ENCODE data around the gene UNK. TPM values are rescaled to one million over a fixed set of nuclear protein-coding genes. Genes with fewer than 3 reads are reported as not detected.

The UNK gene
- total and polyA plus RNA-seq, 2 donors from 2014 or later, result 12.0 to 35.5 TPM

DNA sequence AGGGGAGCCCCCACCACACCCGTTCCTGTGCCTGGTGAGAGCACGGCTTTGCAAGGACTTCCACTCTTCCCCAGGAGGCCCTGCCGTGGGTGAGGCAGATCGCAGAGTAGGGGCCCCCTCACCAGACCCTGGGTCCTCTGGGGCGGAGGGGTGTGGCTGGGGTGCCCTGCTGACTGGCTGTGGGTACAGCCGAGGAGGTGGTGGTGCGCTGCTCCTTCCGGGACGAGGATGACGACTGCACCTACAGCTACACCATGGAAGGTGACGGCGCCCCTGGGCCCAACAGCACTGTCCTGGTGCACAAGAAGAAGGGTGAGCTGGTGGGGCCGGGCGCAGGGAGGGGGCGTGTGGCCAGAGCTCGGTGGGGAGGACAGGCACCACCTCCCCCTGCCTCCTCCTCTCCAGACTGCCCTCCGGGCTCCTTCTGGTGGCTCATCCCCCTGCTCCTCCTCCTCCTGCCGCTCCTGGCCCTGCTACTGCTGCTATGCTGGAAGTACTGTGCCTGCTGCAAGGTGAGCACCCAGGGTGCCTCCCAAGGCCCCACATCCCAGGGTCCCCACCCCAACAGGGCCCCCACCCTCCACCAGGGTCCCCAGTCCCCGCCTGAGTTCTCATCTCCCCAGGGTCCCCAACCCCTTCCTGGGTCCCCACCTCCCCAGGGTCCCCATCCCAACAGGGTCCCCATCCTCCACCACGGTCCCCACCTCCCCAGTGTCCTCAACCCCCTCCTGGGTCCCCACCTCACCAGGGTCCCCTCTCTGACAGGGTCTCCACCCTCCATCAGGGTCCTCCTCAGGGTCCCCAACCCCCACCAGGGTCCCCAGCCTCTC, 47.3 kb upstream of the UNK start:
- Histone ChIP-seq H3K4me1 (ENCODE audit: control insufficient read depth in 2 of 3, insufficient read depth in 2 of 3, low read depth in 1 of 3, low read length in 3 of 3) (no peaks in the 10 kb centered on the region), H3K36me3 (ENCODE audit: control insufficient read depth in 2 of 3, insufficient read depth in 3 of 3, low read length in 3 of 3) (no peaks in the 10 kb centered on the region), H3K27me3 (ENCODE audit: control insufficient read depth, insufficient read depth, low read length) (no peaks in the 10 kb centered on the region), H3K9ac (ENCODE audit: low read length in 3 of 3) (no peak overlapping the region), H3K27ac (ENCODE audit: low read depth in 2 of 2, low read length in 2 of 2) (no peak overlapping the region), H3K4me3 (ENCODE audit: low read length in 3 of 3) (no peak overlapping the region), H3K9me3 (ENCODE audit: control insufficient read depth in 2 of 3, insufficient read depth in 1 of 3, low read length in 3 of 3) (no peaks in the 10 kb centered on the region)
- intact Hi-C loops (cut with DNase I), result loop anchor here (10.0 kb wide), 1 partner anchor 53 kb away; no protein-coding TSS in a partner anchor
- TF ChIP-seq, protein P1, sequence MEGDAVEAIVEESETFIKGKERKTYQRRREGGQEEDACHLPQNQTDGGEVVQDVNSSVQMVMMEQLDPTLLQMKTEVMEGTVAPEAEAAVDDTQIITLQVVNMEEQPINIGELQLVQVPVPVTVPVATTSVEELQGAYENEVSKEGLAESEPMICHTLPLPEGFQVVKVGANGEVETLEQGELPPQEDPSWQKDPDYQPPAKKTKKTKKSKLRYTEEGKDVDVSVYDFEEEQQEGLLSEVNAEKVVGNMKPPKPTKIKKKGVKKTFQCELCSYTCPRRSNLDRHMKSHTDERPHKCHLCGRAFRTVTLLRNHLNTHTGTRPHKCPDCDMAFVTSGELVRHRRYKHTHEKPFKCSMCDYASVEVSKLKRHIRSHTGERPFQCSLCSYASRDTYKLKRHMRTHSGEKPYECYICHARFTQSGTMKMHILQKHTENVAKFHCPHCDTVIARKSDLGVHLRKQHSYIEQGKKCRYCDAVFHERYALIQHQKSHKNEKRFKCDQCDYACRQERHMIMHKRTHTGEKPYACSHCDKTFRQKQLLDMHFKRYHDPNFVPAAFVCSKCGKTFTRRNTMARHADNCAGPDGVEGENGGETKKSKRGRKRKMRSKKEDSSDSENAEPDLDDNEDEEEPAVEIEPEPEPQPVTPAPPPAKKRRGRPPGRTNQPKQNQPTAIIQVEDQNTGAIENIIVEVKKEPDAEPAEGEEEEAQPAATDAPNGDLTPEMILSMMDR (IDR thresholded peaks at IDR 0.05; ENCODE audit: borderline replicate concordance, extremely low read depth, insufficient read depth), result no peak
- FAIRE-seq, result no peak
- DNase-seq, result no peak

DNA sequence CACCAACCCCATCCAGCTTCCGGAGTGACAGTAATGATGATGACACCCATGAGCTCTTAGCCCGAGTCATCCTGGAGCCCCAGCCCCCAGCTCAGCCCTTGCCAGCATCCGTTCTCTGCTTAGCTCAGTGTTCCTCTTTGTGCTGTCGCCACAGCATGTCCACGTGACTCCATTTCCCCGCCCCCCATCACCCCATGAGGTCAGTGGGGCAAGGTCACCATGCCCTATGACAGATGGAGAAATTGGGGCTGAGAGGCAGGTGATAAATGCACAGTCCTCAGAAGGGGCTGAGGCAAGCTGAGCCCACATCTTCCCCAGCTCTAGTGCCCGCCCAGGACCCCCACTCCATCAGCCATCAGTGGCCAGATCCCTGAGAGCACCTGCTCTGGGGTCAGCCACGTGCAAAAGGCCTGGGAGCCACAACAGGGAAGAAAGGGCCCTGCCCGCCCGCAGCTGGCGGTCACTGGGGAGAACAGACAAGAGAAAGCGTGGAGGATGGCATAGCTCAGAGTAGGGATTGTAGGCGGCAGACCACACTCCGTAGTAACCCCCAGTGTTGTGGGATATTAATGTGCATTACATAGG, 46.3 kb upstream of the UNK start:
- H3K4me1 ChIP-seq (ENCODE audit: control insufficient read depth in 2 of 3, insufficient read depth in 2 of 3, low read depth in 1 of 3, low read length in 3 of 3), result no peaks in the 10 kb centered on the region
- no peaks in the 10 kb centered on the region for H3K9me3 ChIP-seq (ENCODE audit: control insufficient read depth in 2 of 3, insufficient read depth in 1 of 3, low read length in 3 of 3)
- H3K36me3 ChIP-seq (ENCODE audit: control insufficient read depth in 2 of 3, insufficient read depth in 3 of 3, low read length in 3 of 3), result no peaks in the 10 kb centered on the region
- H3K9ac ChIP-seq (ENCODE audit: low read length in 3 of 3), result no peak overlapping the region
- TF ChIP-seq, protein P1 (IDR thresholded peaks at IDR 0.05; ENCODE audit: borderline replicate concordance, extremely low read depth, insufficient read depth), result no peak
- FAIRE-seq (no peak), DNase-seq (no peak)
- H3K27me3 ChIP-seq (ENCODE audit: control insufficient read depth, insufficient read depth, low read length), result no peaks in the 10 kb centered on the region
- H3K4me3 ChIP-seq (ENCODE audit: low read length in 3 of 3), result no peak overlapping the region
- no peak overlapping the region for H3K27ac ChIP-seq (ENCODE audit: low read depth in 2 of 2, low read length in 2 of 2)
- intact Hi-C loops (cut with DNase I), result loop anchor here (10.0 kb wide), 1 partner anchor 54 kb away; no protein-coding TSS in a partner anchor

DNA sequence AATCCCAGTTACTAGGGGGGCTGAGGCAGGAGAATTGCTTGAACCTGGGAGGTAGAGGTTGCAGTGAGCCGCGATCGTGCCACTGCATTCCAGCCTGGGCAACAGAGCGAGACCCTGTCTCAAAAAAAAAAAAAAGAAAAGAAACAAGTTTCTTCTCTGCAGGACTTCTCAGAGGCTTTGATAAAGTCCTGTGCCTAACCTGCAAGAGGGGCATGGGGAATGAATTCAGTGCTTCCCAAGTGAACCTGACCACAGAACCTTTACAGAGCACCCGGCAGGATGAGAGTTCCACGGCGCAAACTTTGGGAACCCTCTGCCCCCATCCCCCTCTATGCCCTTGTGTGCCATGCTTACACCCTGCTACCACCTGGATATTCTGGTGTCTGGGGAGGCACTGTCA, 45.4 kb upstream of the UNK start:
- no peaks in the 10 kb centered on the region for H3K9me3 ChIP-seq (ENCODE audit: control insufficient read depth in 2 of 3, insufficient read depth in 1 of 3, low read length in 3 of 3)
- DNase-seq (no peak), FAIRE-seq (no peak)
- intact Hi-C loops (cut with DNase I), result loop anchor here (10.0 kb wide), 1 partner anchor 54 kb away; no protein-coding TSS in a partner anchor
- H3K9ac ChIP-seq (ENCODE audit: low read length in 3 of 3), result no peak overlapping the region
- no peaks in the 10 kb centered on the region for H3K27me3 ChIP-seq (ENCODE audit: control insufficient read depth, insufficient read depth, low read length)
- H3K4me1 ChIP-seq (ENCODE audit: control insufficient read depth in 2 of 3, insufficient read depth in 2 of 3, low read depth in 1 of 3, low read length in 3 of 3), result no peaks in the 10 kb centered on the region
- H3K36me3 ChIP-seq (ENCODE audit: control insufficient read depth in 2 of 3, insufficient read depth in 3 of 3, low read length in 3 of 3), result no peaks in the 10 kb centered on the region
- TF ChIP-seq, protein P1 (IDR thresholded peaks at IDR 0.05; ENCODE audit: borderline replicate concordance, extremely low read depth, insufficient read depth), result no peak
- H3K4me3 ChIP-seq (ENCODE audit: low read length in 3 of 3), result no peak overlapping the region
- H3K27ac ChIP-seq (ENCODE audit: low read depth in 2 of 2, low read length in 2 of 2), result no peak overlapping the region

Data from kidney (tissue), 14 donors.